OCI-LY7 (cell line): ENCODE data around the gene ANGPTL7.

Source experiments
- CTCF ChIP-seq: fragments of 200-600 bp; sonication (generic); conservative IDR thresholded peaks from 2 replicates; pipeline ENCODE4 v1.5.1; 2014; ENCODE audit warnings: mild to moderate bottlenecking, antibody characterized with exemption, low read length, moderate library complexity, mixed read lengths
- EZH2phosphoT487 ChIP-seq: fragments of 200-600 bp; sonication (generic); IDR thresholded peaks from 2 replicates; pipeline ENCODE4 v1.6.1; 2018; ENCODE audit warnings: low read depth, borderline replicate concordance, mild to moderate bottlenecking, mixed run types, antibody characterized with exemption, low read length, moderate library complexity, mixed read lengths

- TF ChIP-seq CTCF (no peak), EZH2phosphoT487 (no peak)
Measured at GRCh38 chr1:11184973-11185372, 4.2 kb upstream of the ANGPTL7 start.
